ENCODE results near the gene LRP2. TPM values are rescaled to one million over a fixed set of nuclear protein-coding genes. Genes with fewer than 3 reads are reported as not detected.
A peak's percentile ranks its signal among the peaks of the same experiment; 100 is the strongest.

Gene LRP2
- total RNA-seq, 6 donors from 2014 or later = 20.0 to 56.5 (median 27.5) TPM

GRCh38 chr2:169298007-169298406 lies 64.3 kb downstream of the LRP2 start:
- TF ChIP-seq CTCF (IDR thresholded peaks at IDR 0.05) = no peak
- TF ChIP-seq EP300 (IDR thresholded peaks at IDR 0.05) = no peak
- TF ChIP-seq POLR2A (IDR thresholded peaks at IDR 0.05) = no peak
- no peak for TF ChIP-seq POLR2AphosphoS5 (IDR thresholded peaks at IDR 0.05)
- no peaks in the 10 kb centered on the region for H3K9me3 ChIP-seq
- H3K36me3 ChIP-seq = no peaks in the 10 kb centered on the region
- no peaks in the 10 kb centered on the region for H3K4me1 ChIP-seq
- ATAC-seq (ENCODE audit: low FRiP score in 2 of 2) (no peak), DNase-seq (no peak)
- no peak overlapping the region for H3K27ac ChIP-seq
- no peaks in the 10 kb centered on the region for H3K27me3 ChIP-seq
- H3K4me3 ChIP-seq = no peak overlapping the region
- WGBS, 2 donors = 92 to 97% methylated on average over 1 of the region's 1 CpG

- Histone ChIP-seq H3K27ac (no peak overlapping the region), H3K36me3 (no peaks in the 10 kb centered on the region), H3K9me3 (no peaks in the 10 kb centered on the region), H3K27me3 (no peaks in the 10 kb centered on the region), H3K4me3 (no peak overlapping the region), H3K4me1 (no peaks in the 10 kb centered on the region)
- WGBS, 2 donors = 65 to 72% methylated on average over 9 of the region's 9 CpGs
- TF ChIP-seq EP300 (IDR thresholded peaks at IDR 0.05) = no peak
- no peak for TF ChIP-seq POLR2AphosphoS5 (IDR thresholded peaks at IDR 0.05)
- TF ChIP-seq CTCF (IDR thresholded peaks at IDR 0.05) = no peak
- no peak for TF ChIP-seq POLR2A (IDR thresholded peaks at IDR 0.05)
- DNase-seq (no peak), ATAC-seq (ENCODE audit: low FRiP score in 2 of 2) (no peak)
Measured at GRCh38 chr2:169294001-169294675, 68.2 kb downstream of the LRP2 start.

GRCh38 chr2:169291517-169291916 lies 70.8 kb downstream of the LRP2 start:
- ATAC-seq (ENCODE audit: low FRiP score in 2 of 2) = no peak
- Histone ChIP-seq H3K4me1 (no peaks in the 10 kb centered on the region), H3K36me3 (no peaks in the 10 kb centered on the region), H3K27ac (no peak overlapping the region), H3K27me3 (no peaks in the 10 kb centered on the region), H3K4me3 (no peak overlapping the region), H3K9me3 (no peaks in the 10 kb centered on the region)
- TF ChIP-seq EP300 (IDR thresholded peaks at IDR 0.05) = no peak
- no peak for TF ChIP-seq CTCF (IDR thresholded peaks at IDR 0.05)
- no peak for DNase-seq
- 43 to 52% methylated on average over 2 of the region's 2 CpGs for WGBS, 2 donors

GRCh38 chr2:169290433-169290832 lies 71.9 kb downstream of the LRP2 start:
- WGBS, 2 donors = 46 to 50% methylated on average over 3 of the region's 3 CpGs
- H3K4me1 ChIP-seq = no peaks in the 10 kb centered on the region
- H3K9me3 ChIP-seq = no peaks in the 10 kb centered on the region
- no peak for TF ChIP-seq POLR2AphosphoS5 (IDR thresholded peaks at IDR 0.05)
- TF ChIP-seq POLR2A (IDR thresholded peaks at IDR 0.05) = no peak
- TF ChIP-seq EP300 (IDR thresholded peaks at IDR 0.05) = no peak
- TF ChIP-seq CTCF (IDR thresholded peaks at IDR 0.05) = no peak
- ATAC-seq (ENCODE audit: low FRiP score in 2 of 2) = no peak
- no peaks in the 10 kb centered on the region for H3K27me3 ChIP-seq
- H3K36me3 ChIP-seq = no peaks in the 10 kb centered on the region
- no peak overlapping the region for H3K27ac ChIP-seq
- peak in 1 of 2 donors; percentile 36 for DNase-seq
- no peak overlapping the region for H3K4me3 ChIP-seq

- ATAC-seq (ENCODE audit: low FRiP score in 2 of 2) (no peak), DNase-seq (no peak)
- Histone ChIP-seq H3K9me3 (no peaks in the 10 kb centered on the region), H3K36me3 (no peaks in the 10 kb centered on the region), H3K27me3 (no peaks in the 10 kb centered on the region), H3K4me1 (no peaks in the 10 kb centered on the region), H3K4me3 (no peak overlapping the region), H3K27ac (no peak overlapping the region)
- TF ChIP-seq CTCF (IDR thresholded peaks at IDR 0.05) (no peak), POLR2AphosphoS5 (IDR thresholded peaks at IDR 0.05) (no peak), EP300 (IDR thresholded peaks at IDR 0.05) (no peak), POLR2A (IDR thresholded peaks at IDR 0.05) (no peak)
Measured at GRCh38 chr2:169287666-169288065, 74.7 kb downstream of the LRP2 start.

Measured in upper lobe of left lung (tissue), 6 donors.